ENCODE results near the gene ANLN. TPM values are rescaled to one million over a fixed set of nuclear protein-coding genes. Genes with fewer than 3 reads are reported as not detected.
"Not testable (repeated sequence)": the region's sequence is repeated elsewhere in the genome, so short reads cannot be mapped to it uniquely, and the experiment has no call there.

ANLN gene
- total RNA-seq, 2 donors from 2014 or later: 21.2 to 56.0 TPM

- intact Hi-C loops (cut with DNase I): no loop called here
- Histone ChIP-seq H3K4me3 (no peak overlapping the region), H3K9me3 (no peaks in the 10 kb centered on the region), H3K27me3 (no peaks in the 10 kb centered on the region), H3K4me1 (no peaks in the 10 kb centered on the region), H3K36me3 (no peaks in the 10 kb centered on the region), H3K27ac (no peak overlapping the region), H3K9ac (ENCODE audit: low read depth in 2 of 2, low read length in 2 of 2) (no peak overlapping the region)
- TF ChIP-seq, protein P1, sequence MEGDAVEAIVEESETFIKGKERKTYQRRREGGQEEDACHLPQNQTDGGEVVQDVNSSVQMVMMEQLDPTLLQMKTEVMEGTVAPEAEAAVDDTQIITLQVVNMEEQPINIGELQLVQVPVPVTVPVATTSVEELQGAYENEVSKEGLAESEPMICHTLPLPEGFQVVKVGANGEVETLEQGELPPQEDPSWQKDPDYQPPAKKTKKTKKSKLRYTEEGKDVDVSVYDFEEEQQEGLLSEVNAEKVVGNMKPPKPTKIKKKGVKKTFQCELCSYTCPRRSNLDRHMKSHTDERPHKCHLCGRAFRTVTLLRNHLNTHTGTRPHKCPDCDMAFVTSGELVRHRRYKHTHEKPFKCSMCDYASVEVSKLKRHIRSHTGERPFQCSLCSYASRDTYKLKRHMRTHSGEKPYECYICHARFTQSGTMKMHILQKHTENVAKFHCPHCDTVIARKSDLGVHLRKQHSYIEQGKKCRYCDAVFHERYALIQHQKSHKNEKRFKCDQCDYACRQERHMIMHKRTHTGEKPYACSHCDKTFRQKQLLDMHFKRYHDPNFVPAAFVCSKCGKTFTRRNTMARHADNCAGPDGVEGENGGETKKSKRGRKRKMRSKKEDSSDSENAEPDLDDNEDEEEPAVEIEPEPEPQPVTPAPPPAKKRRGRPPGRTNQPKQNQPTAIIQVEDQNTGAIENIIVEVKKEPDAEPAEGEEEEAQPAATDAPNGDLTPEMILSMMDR (IDR thresholded peaks at IDR 0.05): no peak
- no peak for DNase-seq
These were observed 100.8 kb downstream of the ANLN start for GRCh38 chr7:36490419-36490830.

- H3K9ac ChIP-seq (ENCODE audit: low read depth in 2 of 2, low read length in 2 of 2): no peak overlapping the region
- no peaks in the 10 kb centered on the region for H3K36me3 ChIP-seq
- no peak overlapping the region for H3K4me3 ChIP-seq
- intact Hi-C loops (cut with DNase I): no loop called here
- H3K27me3 ChIP-seq: no peaks in the 10 kb centered on the region
- no peak for DNase-seq
- H3K27ac ChIP-seq: no peak overlapping the region
- TF ChIP-seq, protein P1 (IDR thresholded peaks at IDR 0.05): no peak
- H3K9me3 ChIP-seq: no peaks in the 10 kb centered on the region
- no peaks in the 10 kb centered on the region for H3K4me1 ChIP-seq
These were observed 101.7 kb downstream of the ANLN start for GRCh38 chr7:36491317-36491716.

DNA sequence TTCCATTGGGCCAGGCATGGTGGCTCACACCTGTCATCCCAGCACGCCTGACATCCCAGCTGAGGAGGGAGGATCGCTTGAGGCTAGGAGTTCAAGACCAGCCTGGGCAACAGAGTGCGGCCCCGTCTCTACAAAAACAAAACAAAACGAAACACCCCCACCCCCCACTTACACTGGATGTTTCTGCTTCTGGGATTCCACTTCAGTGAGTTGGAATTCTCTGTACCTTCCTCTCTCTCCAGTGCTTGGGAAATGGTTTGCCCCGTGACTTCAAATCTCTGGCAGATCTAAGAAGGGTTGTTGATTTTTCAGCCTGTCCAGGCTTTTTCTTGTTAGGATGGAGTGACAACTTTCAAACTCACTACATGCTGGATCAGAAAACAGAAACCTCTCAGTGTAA lies 106.9 kb downstream of the ANLN start:
- H3K27me3 ChIP-seq: no peaks in the 10 kb centered on the region
- no peaks in the 10 kb centered on the region for H3K4me1 ChIP-seq
- DNase-seq: no peak
- intact Hi-C loops (cut with DNase I): no loop called here
- H3K27ac ChIP-seq: no peak overlapping the region
- H3K36me3 ChIP-seq: no peaks in the 10 kb centered on the region
- H3K4me3 ChIP-seq: no peak overlapping the region
- TF ChIP-seq, protein P1 (IDR thresholded peaks at IDR 0.05): no peak
- H3K9ac ChIP-seq (ENCODE audit: low read depth in 2 of 2, low read length in 2 of 2): no peak overlapping the region
- no peaks in the 10 kb centered on the region for H3K9me3 ChIP-seq

GRCh38 chr7:36497176-36497575 lies 107.5 kb downstream of the ANLN start:
- H3K9ac ChIP-seq (ENCODE audit: low read depth in 2 of 2, low read length in 2 of 2); H3K4me1 ChIP-seq; DNase-seq; H3K9me3 ChIP-seq; intact Hi-C loops (cut with DNase I); H3K27ac ChIP-seq; H3K27me3 ChIP-seq; H3K36me3 ChIP-seq; H3K4me3 ChIP-seq: not testable (repeated sequence)

GRCh38 chr7:36497775-36498174 lies 108.1 kb downstream of the ANLN start:
- no peaks in the 10 kb centered on the region for H3K9me3 ChIP-seq
- TF ChIP-seq, protein P1 (IDR thresholded peaks at IDR 0.05): no peak
- no peak overlapping the region for H3K27ac ChIP-seq
- DNase-seq: no peak
- H3K36me3 ChIP-seq: no peaks in the 10 kb centered on the region
- H3K9ac ChIP-seq (ENCODE audit: low read depth in 2 of 2, low read length in 2 of 2): no peak overlapping the region
- intact Hi-C loops (cut with DNase I): no loop called here
- H3K4me3 ChIP-seq: no peak overlapping the region
- H3K27me3 ChIP-seq: no peaks in the 10 kb centered on the region
- H3K4me1 ChIP-seq: no peaks in the 10 kb centered on the region

Other genes with a start within 250 kb of the ANLN start
- gene EEPD1, start 236.6 kb upstream of the ANLN start, total RNA-seq: 10 to 100 TPM in 1 of 2 donors, 1 to 10 TPM in 1; 8.2 to 10.0 TPM